GM12878 (cell line): ENCODE measurements around the gene PFKM. TPM values are rescaled to one million over a fixed set of nuclear protein-coding genes. Genes with fewer than 3 reads are reported as not detected.

Experiments used
- ATAC-seq: fragments of 200-7000 bp; cut with Tn5 transposase; 3 replicates; pipeline ENCODE4 v1.9.1; 2020; ENCODE audit warnings: mild to moderate bottlenecking, moderate library complexity
- BruUV-seq: library from RNA; stranded (reverse); fragments of 400-500 nt; replicated peaks from 2 replicates; lab custom pipeline; 2021; lab: Mats Ljungman, UMichigan
- CTCF ChIA-PET: fragments of 300-600 bp; sonication (Branson Sonifier 250); formaldehyde crosslinking; extraction: SDS; loops from one replicate; lab custom pipeline; 2021; ENCODE audit warnings: inconsistent platforms; lab: Yijun Ruan, JAX
- POLR2A ChIA-PET: fragments of 350-600 bp; formaldehyde crosslinking; extraction: SDS; loops from one replicate; lab custom pipeline; 2021; ENCODE audit warnings: inconsistent platforms; lab: Charles Lee
- RAD21 ChIA-PET: fragments of 300-600 bp; sonication (Branson Sonifier 250); formaldehyde crosslinking; loops from one replicate; lab custom pipeline; 2023; ENCODE audit warnings: antibody characterized with exemption; ENCODE audit not compliant: unreplicated experiment; lab: Charles Lee
- SMC1A ChIA-PET: fragments of 300-600 bp; sonication (Branson Sonifier 250); formaldehyde crosslinking; loops from one replicate; lab custom pipeline; 2023; ENCODE audit not compliant: unreplicated experiment, uncharacterized antibody; lab: Charles Lee
- DNase-seq: peaks from one replicate; pipeline ENCODE4 v3.0.0-alpha.2; 2011; ENCODE audit warnings: low read depth, low spot score
- FAIRE-seq: peaks from 3 replicates; lab custom pipeline; 2011; peaks lifted over from hg19 to GRCh38; lab: Jason Lieb, UNC
- H2AFZ ChIP-seq: 2 replicates; pipeline ENCODE4 v1.6.0; 2011; ENCODE audit warnings: low read depth, low read length, control low read depth; ENCODE audit not compliant: control insufficient read depth
- H3K27ac ChIP-seq: 2 replicates; pipeline ENCODE4 v1.5.1; 2011; ENCODE audit warnings: control low read depth; ENCODE audit not compliant: control insufficient read depth, insufficient read depth
- H3K27me3 ChIP-seq, 2 experiments: replicated peaks in 1 of 2; 2 replicates each; pipeline versions ENCODE4 v1.6.0 to v1.6.1; 2011; ENCODE audit warnings: low read length in 1 of 2; ENCODE audit not compliant: control insufficient read depth in 2 of 2, insufficient read depth in 2 of 2
- H3K36me3 ChIP-seq, 2 experiments: 2 replicates each; pipeline ENCODE4 v1.5.1; 2011; ENCODE audit warnings: low read length in 1 of 2; ENCODE audit not compliant: control insufficient read depth in 2 of 2, insufficient read depth in 2 of 2
- H3K4me1 ChIP-seq: 2 replicates; pipeline ENCODE4 v1.6.1; 2011; ENCODE audit warnings: mild to moderate bottlenecking, low read length, moderate library complexity, mixed read lengths; ENCODE audit not compliant: control insufficient read depth, insufficient read depth
- H3K4me2 ChIP-seq: 2 replicates; pipeline ENCODE4 v1.6.0; 2011; ENCODE audit warnings: control low read depth; ENCODE audit not compliant: control insufficient read depth, insufficient read depth
- H3K4me3 ChIP-seq: fragments of 200-600 bp; sonication (generic); 2 replicates; pipeline ENCODE4 v1.5.1; 2016
- H3K79me2 ChIP-seq: 2 replicates; pipeline ENCODE4 v1.6.0; 2011; ENCODE audit warnings: low read length; ENCODE audit not compliant: control insufficient read depth, insufficient read depth
- H3K9ac ChIP-seq: 2 replicates; pipeline ENCODE4 v1.8.0; 2011; ENCODE audit warnings: low read length, control low read depth, mixed read lengths; ENCODE audit not compliant: control insufficient read depth, insufficient read depth
- H3K9me3 ChIP-seq: replicated peaks from 3 replicates; pipeline ENCODE4 v1.5.1; 2011; ENCODE audit warnings: mild to moderate bottlenecking, low read length; ENCODE audit not compliant: control insufficient read depth, insufficient read depth
- H4K20me1 ChIP-seq: 2 replicates; pipeline ENCODE4 v1.6.0; 2011; ENCODE audit not compliant: control insufficient read depth, insufficient read depth
- EP300 ChIP-seq, 2 experiments: fragments of 150-350 bp in 1 of 2; IDR thresholded peaks; 2 replicates each; pipeline ENCODE4 v1.6.1; 2011 to 2012; ENCODE audit warnings: low read depth in 2 of 2, low read length in 2 of 2, borderline replicate concordance in 1 of 2, improper control_type of control experiment in 1 of 2, inconsistent platforms in 1 of 2; ENCODE audit not compliant: control insufficient read depth in 1 of 2
- FOS ChIP-seq: IDR thresholded peaks from 3 replicates; pipeline ENCODE4 v1.6.1; 2011; ENCODE audit warnings: borderline replicate concordance; ENCODE audit not compliant: insufficient read length; ENCODE audit errors: extremely low read depth
- HDAC6 ChIP-seq: fragments of 200-600 bp; sonication (generic); IDR thresholded peaks from one replicate; pipeline ENCODE4 v1.8.0; 2017; ENCODE audit warnings: antibody characterized with exemption; ENCODE audit not compliant: unreplicated experiment
- MEF2B ChIP-seq: fragments of 450-650 bp; IDR thresholded peaks from 2 replicates; pipeline ENCODE4 v1.6.1; 2018; ENCODE audit warnings: mild to moderate bottlenecking, moderate library complexity; ENCODE audit not compliant: partially characterized antibody, poor library complexity, severe bottlenecking
- NR2F1 ChIP-seq: fragments of 450-650 bp; conservative IDR thresholded peaks from 2 replicates; pipeline ENCODE4 v1.6.1; 2017; ENCODE audit warnings: mild to moderate bottlenecking
- RAD21 ChIP-seq: IDR thresholded peaks from 2 replicates; pipeline ENCODE4 v1.6.1; 2011; ENCODE audit warnings: mild to moderate bottlenecking, low read depth, low read length, moderate library complexity; ENCODE audit not compliant: insufficient read depth
- SIX5 ChIP-seq: IDR thresholded peaks from 2 replicates; pipeline ENCODE4 v1.6.1; 2011; ENCODE audit warnings: mild to moderate bottlenecking, low read depth, low read length, moderate library complexity; ENCODE audit not compliant: severe bottlenecking
- TCF3 ChIP-seq: IDR thresholded peaks from 2 replicates; pipeline ENCODE4 v1.6.1; 2012; ENCODE audit warnings: low read depth, mild to moderate bottlenecking, low read length, borderline replicate concordance; ENCODE audit not compliant: insufficient read depth
- WGBS: methylation state at CpG from one replicate; pipeline ENCODE4 v1.1.6; 2016; ENCODE audit warnings: low lambda C conversion rate; ENCODE audit not compliant: insufficient replicate concordance, insufficient coverage; ENCODE audit errors: missing lambda C conversion rate; 5-methylcytosine and 5-hydroxymethylcytosine counted together
- in situ Hi-C: fragments of 300-500 bp; cut with MboI; formaldehyde crosslinking; loops from 9 replicates; pipeline ENCODE4 v1.14.3; 2018; ENCODE audit warnings: mixed read lengths
- intact Hi-C: fragments of 100-400 bp; cut with micrococcal nuclease; formaldehyde crosslinking; loops from one replicate; pipeline ENCODE4 v1.14.2; 2022; ENCODE audit not compliant: unreplicated experiment
- polyA plus RNA-seq, 11 experiments: library from polyadenylated mRNA; depleted of rRNA in 4 of 11; unstranded in 6 of 11; stranded (reverse) in 5 of 11; fragments of >200 nt; fragmentation: Nextera tagmentation in 4 of 11; fragmentation: Illumina TruSeq in 1 of 11; extraction: Ambion mirVana in 4 of 11; extraction: Trizol in 1 of 11; gene quantifications; 1 replicate in 1 of 11; 2 replicates in 10 of 11; pipeline versions ENCODE4 v1.2.1 to v1.2.3, GENCODE V29; 2011 to 2016; ENCODE audit warnings: inconsistent platforms in 2 of 11, missing spikeins in 2 of 11, low read depth in 1 of 11
- total RNA-seq, 4 experiments: library from RNA; depleted of rRNA in 3 of 4; stranded (reverse); fragments of >200 nt in 3 of 4; fragmentation: Illumina TruSeq in 1 of 4; extraction: Trizol in 1 of 4; gene quantifications; 2 replicates each; pipeline versions ENCODE4 v1.2.1 to v1.2.3, GENCODE V29; 2013 to 2021
- TF ChIP-seq, protein P1 (sequence below): fragments of 450-650 bp; IDR thresholded peaks from 2 replicates; pipeline ENCODE4 v1.6.1; 2016; ENCODE audit warnings: mild to moderate bottlenecking
- TF ChIP-seq, protein P2 (sequence below): fragments of 450-650 bp; IDR thresholded peaks from 2 replicates; pipeline ENCODE4 v1.6.1; 2016; ENCODE audit warnings: mild to moderate bottlenecking
- TF ChIP-seq, protein P3 (sequence below): fragments of 450-650 bp; IDR thresholded peaks from 2 replicates; pipeline ENCODE4 v1.6.1; 2014; ENCODE audit warnings: mild to moderate bottlenecking
- TF ChIP-seq, protein P4 (sequence below): IDR thresholded peaks from 2 replicates; pipeline ENCODE4 v1.6.1; 2012; ENCODE audit warnings: low read depth, low read length, improper control_type of control experiment
- TF ChIP-seq, protein P5 (sequence below): fragments of 450-650 bp; formaldehyde crosslinking; IDR thresholded peaks from 2 replicates; pipeline ENCODE4 v1.5.0; 2022; ENCODE audit warnings: mild to moderate bottlenecking, missing genetic modification characterization

Gene PFKM
- total and polyA plus RNA-seq, 10 of the 15 experiments (the other 5 are each of a cell fraction or from before 2014, with no cell fraction given) = 27.6 to 80.0 (median 55.8) TPM

DNA sequence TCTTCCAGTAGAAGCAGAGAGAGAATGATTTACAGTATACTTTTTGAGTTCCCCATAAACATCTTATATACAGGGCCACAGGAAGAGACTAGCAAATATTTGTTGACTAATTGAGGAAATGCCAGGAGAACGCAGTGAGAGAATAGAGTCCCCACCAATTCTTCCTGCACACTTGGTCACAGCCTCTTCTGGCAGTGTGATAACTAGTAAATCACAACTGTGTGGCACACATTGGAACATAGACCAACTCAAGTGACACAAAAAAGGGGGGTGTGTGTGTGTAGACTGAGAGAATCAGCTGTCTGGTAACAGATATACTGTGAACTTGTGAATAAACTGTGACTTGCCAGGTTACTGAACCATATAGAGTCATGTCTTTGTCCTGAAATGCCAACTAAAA is 10.2 kb downstream of the PFKM start:
- H3K27me3 ChIP-seq = no peaks in the 10 kb centered on the region
- TF ChIP-seq, protein P1, sequence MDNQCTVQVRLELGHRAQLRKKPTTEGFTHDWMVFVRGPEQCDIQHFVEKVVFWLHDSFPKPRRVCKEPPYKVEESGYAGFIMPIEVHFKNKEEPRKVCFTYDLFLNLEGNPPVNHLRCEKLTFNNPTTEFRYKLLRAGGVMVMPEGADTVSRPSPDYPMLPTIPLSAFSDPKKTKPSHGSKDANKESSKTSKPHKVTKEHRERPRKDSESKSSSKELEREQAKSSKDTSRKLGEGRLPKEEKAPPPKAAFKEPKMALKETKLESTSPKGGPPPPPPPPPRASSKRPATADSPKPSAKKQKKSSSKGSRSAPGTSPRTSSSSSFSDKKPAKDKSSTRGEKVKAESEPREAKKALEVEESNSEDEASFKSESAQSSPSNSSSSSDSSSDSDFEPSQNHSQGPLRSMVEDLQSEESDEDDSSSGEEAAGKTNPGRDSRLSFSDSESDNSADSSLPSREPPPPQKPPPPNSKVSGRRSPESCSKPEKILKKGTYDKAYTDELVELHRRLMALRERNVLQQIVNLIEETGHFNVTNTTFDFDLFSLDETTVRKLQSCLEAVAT = no peak
- TF ChIP-seq, protein P2, sequence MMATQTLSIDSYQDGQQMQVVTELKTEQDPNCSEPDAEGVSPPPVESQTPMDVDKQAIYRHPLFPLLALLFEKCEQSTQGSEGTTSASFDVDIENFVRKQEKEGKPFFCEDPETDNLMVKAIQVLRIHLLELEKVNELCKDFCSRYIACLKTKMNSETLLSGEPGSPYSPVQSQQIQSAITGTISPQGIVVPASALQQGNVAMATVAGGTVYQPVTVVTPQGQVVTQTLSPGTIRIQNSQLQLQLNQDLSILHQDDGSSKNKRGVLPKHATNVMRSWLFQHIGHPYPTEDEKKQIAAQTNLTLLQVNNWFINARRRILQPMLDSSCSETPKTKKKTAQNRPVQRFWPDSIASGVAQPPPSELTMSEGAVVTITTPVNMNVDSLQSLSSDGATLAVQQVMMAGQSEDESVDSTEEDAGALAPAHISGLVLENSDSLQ = no peak
- TF ChIP-seq TCF3 (no peak), HDAC6 (no peak), FOS (no peak), NR2F1 (no peak), MEF2B (no peak), EP300 (IDR thresholded peaks at IDR 0.05; ENCODE audit: borderline replicate concordance in 1 of 2, control insufficient read depth in 1 of 2, low read depth in 2 of 2, low read length in 2 of 2) (no peak), SIX5 (no peak), RAD21 (no peak)
- TF ChIP-seq, protein P3, sequence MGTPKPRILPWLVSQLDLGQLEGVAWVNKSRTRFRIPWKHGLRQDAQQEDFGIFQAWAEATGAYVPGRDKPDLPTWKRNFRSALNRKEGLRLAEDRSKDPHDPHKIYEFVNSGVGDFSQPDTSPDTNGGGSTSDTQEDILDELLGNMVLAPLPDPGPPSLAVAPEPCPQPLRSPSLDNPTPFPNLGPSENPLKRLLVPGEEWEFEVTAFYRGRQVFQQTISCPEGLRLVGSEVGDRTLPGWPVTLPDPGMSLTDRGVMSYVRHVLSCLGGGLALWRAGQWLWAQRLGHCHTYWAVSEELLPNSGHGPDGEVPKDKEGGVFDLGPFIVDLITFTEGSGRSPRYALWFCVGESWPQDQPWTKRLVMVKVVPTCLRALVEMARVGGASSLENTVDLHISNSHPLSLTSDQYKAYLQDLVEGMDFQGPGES = no peak
- TF ChIP-seq, protein P4, sequence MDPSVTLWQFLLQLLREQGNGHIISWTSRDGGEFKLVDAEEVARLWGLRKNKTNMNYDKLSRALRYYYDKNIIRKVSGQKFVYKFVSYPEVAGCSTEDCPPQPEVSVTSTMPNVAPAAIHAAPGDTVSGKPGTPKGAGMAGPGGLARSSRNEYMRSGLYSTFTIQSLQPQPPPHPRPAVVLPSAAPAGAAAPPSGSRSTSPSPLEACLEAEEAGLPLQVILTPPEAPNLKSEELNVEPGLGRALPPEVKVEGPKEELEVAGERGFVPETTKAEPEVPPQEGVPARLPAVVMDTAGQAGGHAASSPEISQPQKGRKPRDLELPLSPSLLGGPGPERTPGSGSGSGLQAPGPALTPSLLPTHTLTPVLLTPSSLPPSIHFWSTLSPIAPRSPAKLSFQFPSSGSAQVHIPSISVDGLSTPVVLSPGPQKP = no peak
- TF ChIP-seq, protein P5, sequence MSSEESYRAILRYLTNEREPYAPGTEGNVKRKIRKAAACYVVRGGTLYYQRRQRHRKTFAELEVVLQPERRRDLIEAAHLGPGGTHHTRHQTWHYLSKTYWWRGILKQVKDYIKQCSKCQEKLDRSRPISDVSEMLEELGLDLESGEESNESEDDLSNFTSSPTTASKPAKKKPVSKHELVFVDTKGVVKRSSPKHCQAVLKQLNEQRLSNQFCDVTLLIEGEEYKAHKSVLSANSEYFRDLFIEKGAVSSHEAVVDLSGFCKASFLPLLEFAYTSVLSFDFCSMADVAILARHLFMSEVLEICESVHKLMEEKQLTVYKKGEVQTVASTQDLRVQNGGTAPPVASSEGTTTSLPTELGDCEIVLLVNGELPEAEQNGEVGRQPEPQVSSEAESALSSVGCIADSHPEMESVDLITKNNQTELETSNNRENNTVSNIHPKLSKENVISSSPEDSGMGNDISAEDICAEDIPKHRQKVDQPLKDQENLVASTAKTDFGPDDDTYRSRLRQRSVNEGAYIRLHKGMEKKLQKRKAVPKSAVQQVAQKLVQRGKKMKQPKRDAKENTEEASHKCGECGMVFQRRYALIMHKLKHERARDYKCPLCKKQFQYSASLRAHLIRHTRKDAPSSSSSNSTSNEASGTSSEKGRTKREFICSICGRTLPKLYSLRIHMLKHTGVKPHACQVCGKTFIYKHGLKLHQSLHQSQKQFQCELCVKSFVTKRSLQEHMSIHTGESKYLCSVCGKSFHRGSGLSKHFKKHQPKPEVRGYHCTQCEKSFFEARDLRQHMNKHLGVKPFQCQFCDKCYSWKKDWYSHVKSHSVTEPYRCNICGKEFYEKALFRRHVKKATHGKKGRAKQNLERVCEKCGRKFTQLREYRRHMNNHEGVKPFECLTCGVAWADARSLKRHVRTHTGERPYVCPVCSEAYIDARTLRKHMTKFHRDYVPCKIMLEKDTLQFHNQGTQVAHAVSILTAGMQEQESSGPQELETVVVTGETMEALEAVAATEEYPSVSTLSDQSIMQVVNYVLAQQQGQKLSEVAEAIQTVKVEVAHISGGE = no peak
- TF ChIP-seq, all 136 proteins: peak for 0
- SMC1A ChIA-PET = no interaction called here
- no peaks in the 10 kb centered on the region for H3K4me1 ChIP-seq
- no peak overlapping the region for H3K9ac ChIP-seq
- no peak for FAIRE-seq
- no peaks in the 10 kb centered on the region for H4K20me1 ChIP-seq
- H3K4me2 ChIP-seq = no peak overlapping the region
- CTCF ChIA-PET = no interaction called here
- no peak overlapping the region for H3K4me3 ChIP-seq
- intact Hi-C loops (no loop called here), in situ Hi-C loops (no loop called here)
- BruUV-seq = no TSS peak
- DNase-seq = no peak
- H3K36me3 ChIP-seq = peaks cover 13 to 48% of the 10 kb centered on the region in 2 experiments
- H2AFZ ChIP-seq = no peak overlapping the region
- RAD21 ChIA-PET = interaction anchor here (1.5 kb wide), 1 partner anchor 10 kb away, joined by 4 read pairs; the partner anchor contains the start of gene PFKM
- H3K9me3 ChIP-seq = no peaks in the 10 kb centered on the region
- 93% methylated on average over 1 of the region's 1 CpG for WGBS
- no peak overlapping the region for H3K27ac ChIP-seq
- no peaks in the 10 kb centered on the region; the same call in 1 of the 2 replicates for H3K79me2 ChIP-seq
- no peak for ATAC-seq
- POLR2A ChIA-PET = interaction anchor here (1.0 kb wide), 1 partner anchor 23 kb away, joined by 3 read pairs; no protein-coding TSS in a partner anchor
